ENCODE measurements around the gene APLP2. TPM values are rescaled to one million over a fixed set of nuclear protein-coding genes. Genes with fewer than 3 reads are reported as not detected.

APLP2 gene
- total and polyA plus RNA-seq, 4 experiments from 2014 or later = 33.0 to 65.3 (median 50.3) TPM

DNA sequence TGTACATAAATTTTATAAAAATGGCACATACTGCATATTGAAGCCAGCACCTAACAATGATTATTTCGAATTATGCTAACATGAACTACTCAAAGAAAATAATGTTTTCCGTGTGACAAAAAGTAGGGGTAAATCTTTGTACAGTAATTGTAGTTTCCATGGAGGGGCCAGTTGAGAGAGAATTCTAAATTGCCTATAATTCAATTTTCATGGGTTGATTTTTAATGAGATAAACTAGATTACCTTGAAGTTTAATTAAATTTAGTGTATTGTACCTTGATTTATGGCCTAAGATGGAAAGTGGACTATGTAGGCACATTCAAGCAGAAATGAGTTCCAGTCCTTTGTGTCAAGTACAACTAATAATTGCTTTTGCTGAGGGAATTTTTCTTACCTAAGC, 5.0 kb downstream of the APLP2 start:
- H3K27me3 Mint-ChIP-seq = no peaks in the 10 kb centered on the region
- Histone ChIP-seq H3K9me3 (ENCODE audit: control insufficient read depth in 1 of 2, low read length in 2 of 2) (no peaks in the 10 kb centered on the region), H3K36me3 (ENCODE audit: insufficient read depth, low read length) (no peaks in the 10 kb centered on the region), H3K4me1 (ENCODE audit: insufficient read depth, low read length) (peaks cover 10% of the 10 kb centered on the region), H3K27ac (ENCODE audit: low read depth, low read length) (no peak overlapping the region), H3K27me3 (ENCODE audit: insufficient read depth, low read length) (no peaks in the 10 kb centered on the region), H3K4me3 (ENCODE audit: low read length in 2 of 2) (no peak overlapping the region)
- no peaks in the 10 kb centered on the region for H3K9me3 Mint-ChIP-seq
- ChIA-PET POLR2A (ENCODE audit: partially characterized antibody) (interaction anchor here (1.2 kb wide), 1 partner anchor 71 kb away, joined by 3 read pairs; no protein-coding TSS in a partner anchor), CTCF (ENCODE audit: partially characterized antibody) (no interaction called here)
- intact Hi-C loops (cut with micrococcal nuclease) = no loop called here
- H3K4me1 Mint-ChIP-seq = peaks cover 14 to 31% (median 16%) of the 10 kb centered on the region in 4 donors
- H3K4me3 Mint-ChIP-seq = no peak overlapping the region
- DNase-seq = no peak
- peaks cover 0 to 2% of the 10 kb centered on the region in 2 donors for H3K36me3 Mint-ChIP-seq
- H3K27ac Mint-ChIP-seq = no peak overlapping the region

DNA sequence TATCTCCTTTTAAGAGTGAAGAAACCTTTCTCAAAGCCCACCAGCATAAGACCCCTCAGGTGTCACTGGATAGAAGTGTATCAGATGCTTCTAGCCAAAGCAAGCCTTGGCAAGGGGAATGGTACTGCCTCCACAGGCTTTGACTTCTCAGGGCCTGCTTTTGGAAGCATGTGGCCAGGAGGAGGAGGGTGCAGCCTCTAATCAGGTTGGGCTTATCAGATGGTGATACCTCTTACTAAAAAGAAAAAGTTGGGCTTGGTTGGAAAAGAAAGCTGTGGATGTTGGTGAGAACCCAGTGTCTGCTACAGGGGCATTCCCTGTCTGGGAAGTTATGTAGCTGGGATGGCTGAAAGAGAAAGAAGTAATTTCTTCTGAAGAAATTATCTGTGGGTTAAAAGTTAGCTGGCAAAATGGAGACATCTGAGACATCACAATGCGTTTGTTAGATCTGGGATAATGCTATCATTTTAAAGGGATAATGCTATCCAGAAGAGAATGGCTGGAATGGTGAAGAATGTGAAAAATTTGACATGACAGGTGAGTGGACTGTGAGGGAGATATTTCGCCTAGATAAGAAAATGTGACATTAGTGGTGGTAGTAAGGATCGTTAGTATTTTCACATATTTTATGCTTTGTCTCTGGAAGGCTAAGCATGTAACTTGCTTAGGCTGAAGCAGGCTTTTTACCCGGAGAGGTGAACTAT, 7.2 kb downstream of the APLP2 start:
- POLR2A ChIA-PET (ENCODE audit: partially characterized antibody) = no interaction called here
- intact Hi-C loops (cut with micrococcal nuclease) = no loop called here
- DNase-seq = no peak

DNA sequence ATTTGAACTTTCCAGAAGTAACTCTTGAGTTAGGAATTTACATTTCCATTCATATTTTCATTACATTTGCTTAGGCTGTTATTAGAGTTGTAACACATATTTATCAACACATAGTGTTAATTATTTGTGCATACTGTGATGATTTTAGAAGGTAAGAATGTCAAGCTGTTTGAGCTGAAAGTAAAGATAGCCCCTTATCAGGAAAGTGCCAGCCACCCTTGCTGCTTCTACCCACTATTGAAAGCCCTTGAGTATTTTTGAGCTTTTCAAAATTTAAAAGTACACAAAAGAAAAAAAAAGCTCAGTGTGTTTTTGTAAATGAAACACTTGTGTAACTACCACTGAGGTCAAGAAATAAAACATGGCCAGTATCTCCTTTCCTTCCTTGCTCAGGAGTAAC, 8.0 kb downstream of the APLP2 start:
- Histone ChIP-seq H3K27me3 (ENCODE audit: insufficient read depth, low read length) (no peaks in the 10 kb centered on the region), H3K4me1 (ENCODE audit: insufficient read depth, low read length) (no peaks in the 10 kb centered on the region), H3K27ac (ENCODE audit: low read depth, low read length) (no peak overlapping the region), H3K9me3 (ENCODE audit: control insufficient read depth in 1 of 2, low read length in 2 of 2) (no peaks in the 10 kb centered on the region), H3K4me3 (ENCODE audit: low read length in 2 of 2) (no peak overlapping the region), H3K36me3 (ENCODE audit: insufficient read depth, low read length) (no peaks in the 10 kb centered on the region)
- Mint-ChIP-seq H3K27ac (no peak overlapping the region), H3K9me3 (no peaks in the 10 kb centered on the region), H3K4me3 (no peak overlapping the region), H3K36me3 (peaks cover 0 to 4% of the 10 kb centered on the region in 2 donors), H3K4me1 (peaks cover 0 to 16% (median 7%) of the 10 kb centered on the region in 4 donors), H3K27me3 (no peaks in the 10 kb centered on the region)
- CTCF ChIA-PET (ENCODE audit: partially characterized antibody) = interaction anchor here (1.1 to 2.8 kb wide), 3 partner anchors 54 to 92 kb away, joined by 3 to 18 read pairs (median 5); no protein-coding TSS in a partner anchor
- DNase-seq = no peak
- intact Hi-C loops (cut with micrococcal nuclease) = no loop called here
- POLR2A ChIA-PET (ENCODE audit: partially characterized antibody) = interaction anchor here (1.2 kb wide), 1 partner anchor 75 kb away, joined by 3 read pairs; the partner anchor contains the start of gene PRDM10

More for the DNA sequence above, 7.2 kb downstream of the APLP2 start:
- no peak overlapping the region for H3K4me3 ChIP-seq (ENCODE audit: low read length in 2 of 2)
- Mint-ChIP-seq H3K27me3 (no peaks in the 10 kb centered on the region), H3K9me3 (no peaks in the 10 kb centered on the region), H3K4me3 (no peak overlapping the region), H3K36me3 (no peaks in the 10 kb centered on the region), H3K27ac (no peak overlapping the region), H3K4me1 (peaks cover 5 to 16% (median 9%) of the 10 kb centered on the region in 4 donors)
- H3K27me3 ChIP-seq (ENCODE audit: insufficient read depth, low read length) = no peaks in the 10 kb centered on the region
- no peak overlapping the region for H3K27ac ChIP-seq (ENCODE audit: low read depth, low read length)
- no peaks in the 10 kb centered on the region for H3K4me1 ChIP-seq (ENCODE audit: insufficient read depth, low read length)
- no peaks in the 10 kb centered on the region for H3K36me3 ChIP-seq (ENCODE audit: insufficient read depth, low read length)
- CTCF ChIA-PET (ENCODE audit: partially characterized antibody) = interaction anchor here (1.1 to 2.8 kb wide), 4 partner anchors 55 to 310 kb away, joined by 3 to 18 read pairs (median 4); no protein-coding TSS in a partner anchor
- no peaks in the 10 kb centered on the region for H3K9me3 ChIP-seq (ENCODE audit: control insufficient read depth in 1 of 2, low read length in 2 of 2)

DNA sequence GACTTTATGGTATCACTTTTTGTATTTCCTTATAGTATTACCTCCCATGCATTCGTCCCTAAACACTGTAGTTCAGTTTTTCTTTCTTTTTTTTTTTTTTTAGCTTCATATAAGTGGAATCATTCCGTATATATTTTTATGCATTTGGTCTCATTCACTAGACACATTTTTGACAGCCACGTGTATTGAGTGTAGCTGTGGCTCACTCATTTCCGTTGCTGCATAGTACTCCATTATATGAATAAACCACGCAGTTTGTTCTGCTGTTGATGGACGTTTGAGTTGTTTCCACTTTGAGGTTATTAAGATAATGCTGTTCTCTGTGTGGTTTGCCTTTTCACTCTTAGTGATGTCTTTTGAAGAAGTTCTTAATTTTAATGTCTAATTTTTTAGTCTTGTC, 8.4 kb downstream of the APLP2 start:
- POLR2A ChIA-PET (ENCODE audit: partially characterized antibody) = interaction anchor here (1.2 kb wide), 1 partner anchor 75 kb away, joined by 3 read pairs; the partner anchor contains the start of gene PRDM10
- H3K9me3 Mint-ChIP-seq = no peaks in the 10 kb centered on the region
- CTCF ChIA-PET (ENCODE audit: partially characterized antibody) = interaction anchor here (1.1 to 2.8 kb wide), 3 partner anchors 54 to 93 kb away, joined by 3 to 18 read pairs (median 5); no protein-coding TSS in a partner anchor
- peaks cover 0 to 5% of the 10 kb centered on the region in 2 donors for H3K36me3 Mint-ChIP-seq
- no peaks in the 10 kb centered on the region for H3K27me3 Mint-ChIP-seq
- no peaks in the 10 kb centered on the region for H3K36me3 ChIP-seq (ENCODE audit: insufficient read depth, low read length)
- H3K4me3 Mint-ChIP-seq = no peak overlapping the region
- no peak for DNase-seq
- H3K27me3 ChIP-seq (ENCODE audit: insufficient read depth, low read length) = no peaks in the 10 kb centered on the region
- H3K4me3 ChIP-seq (ENCODE audit: low read length in 2 of 2) = no peak overlapping the region
- peaks cover 0 to 16% (median 8%) of the 10 kb centered on the region in 4 donors for H3K4me1 Mint-ChIP-seq
- H3K27ac ChIP-seq (ENCODE audit: low read depth, low read length) = no peak overlapping the region
- no peaks in the 10 kb centered on the region for H3K9me3 ChIP-seq (ENCODE audit: control insufficient read depth in 1 of 2, low read length in 2 of 2)
- intact Hi-C loops (cut with micrococcal nuclease) = no loop called here
- H3K27ac Mint-ChIP-seq = no peak overlapping the region
- no peaks in the 10 kb centered on the region for H3K4me1 ChIP-seq (ENCODE audit: insufficient read depth, low read length)

DNA sequence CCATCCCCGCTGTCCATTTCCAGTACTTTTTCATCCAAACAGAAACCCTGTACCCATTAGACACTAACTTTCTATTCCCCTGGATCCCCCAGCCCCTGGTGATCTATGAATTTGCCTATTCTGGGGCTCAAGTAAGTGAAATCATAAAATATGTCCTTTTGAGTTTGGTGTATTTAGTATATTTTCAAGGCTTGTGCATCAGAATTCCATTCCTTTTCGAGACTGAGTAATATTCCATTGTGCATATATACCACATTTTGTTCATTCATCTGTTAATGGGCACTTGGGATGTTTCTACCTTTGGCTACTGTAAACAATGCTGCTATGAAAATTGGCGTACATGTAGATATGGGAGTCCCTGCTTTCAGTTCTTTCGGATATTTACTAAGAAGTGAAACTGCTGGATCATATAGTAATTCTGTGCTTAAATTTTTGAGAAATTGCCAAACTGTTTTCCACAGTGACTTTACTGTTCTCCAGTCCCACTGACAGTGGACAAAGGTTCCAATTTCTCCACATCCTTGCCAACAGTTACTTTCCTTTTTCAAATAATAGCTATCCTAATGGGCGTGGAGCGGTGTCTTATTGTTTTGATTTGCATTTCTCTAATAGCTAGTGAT, 16.1 kb downstream of the APLP2 start:
- H3K4me3 ChIP-seq (ENCODE audit: low read length in 2 of 2) = no peak overlapping the region
- H3K9me3 Mint-ChIP-seq = no peaks in the 10 kb centered on the region
- no peaks in the 10 kb centered on the region for H3K36me3 ChIP-seq (ENCODE audit: insufficient read depth, low read length)
- ChIA-PET CTCF (ENCODE audit: partially characterized antibody) (no interaction called here), POLR2A (ENCODE audit: partially characterized antibody) (no interaction called here)
- H3K4me1 Mint-ChIP-seq = peaks cover 16 to 20% (median 18%) of the 10 kb centered on the region in 4 donors
- H3K36me3 Mint-ChIP-seq = peaks cover 0 to 8% of the 10 kb centered on the region in 2 donors
- H3K4me3 Mint-ChIP-seq = no peak overlapping the region
- DNase-seq = no peak
- H3K4me1 ChIP-seq (ENCODE audit: insufficient read depth, low read length) = peaks cover 9% of the 10 kb centered on the region
- H3K27ac ChIP-seq (ENCODE audit: low read depth, low read length) = no peak overlapping the region
- H3K27me3 Mint-ChIP-seq = no peaks in the 10 kb centered on the region
- no peaks in the 10 kb centered on the region for H3K9me3 ChIP-seq (ENCODE audit: control insufficient read depth in 1 of 2, low read length in 2 of 2)
- intact Hi-C loops (cut with micrococcal nuclease) = no loop called here
- no peak overlapping the region for H3K27ac Mint-ChIP-seq
- no peaks in the 10 kb centered on the region for H3K27me3 ChIP-seq (ENCODE audit: insufficient read depth, low read length)

DNA sequence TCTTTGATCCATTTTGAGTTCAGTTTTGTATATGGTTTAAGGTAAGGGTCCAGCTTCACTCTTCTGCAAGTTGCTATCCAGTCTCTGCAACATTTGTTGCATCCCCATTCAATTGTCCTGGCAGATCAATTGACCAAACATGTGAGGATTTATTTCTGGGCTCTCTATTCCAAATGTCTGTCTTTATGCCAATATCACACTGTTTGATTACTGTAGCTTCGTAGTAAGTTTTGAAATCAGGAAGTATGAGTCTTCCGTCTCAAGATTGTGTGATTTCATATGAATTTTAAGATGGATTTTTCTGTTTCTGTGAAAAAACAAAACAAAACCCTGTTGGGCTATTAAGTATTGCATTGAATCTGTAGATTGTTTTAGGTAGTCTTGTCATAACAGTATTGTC, 17.0 kb downstream of the APLP2 start:
- Mint-ChIP-seq H3K36me3 (peaks cover 0 to 8% of the 10 kb centered on the region in 2 donors), H3K9me3 (no peaks in the 10 kb centered on the region), H3K4me1 (peaks cover 16 to 20% (median 18%) of the 10 kb centered on the region in 4 donors), H3K4me3 (no peak overlapping the region), H3K27ac (no peak overlapping the region), H3K27me3 (no peaks in the 10 kb centered on the region)
- H3K9me3 ChIP-seq (ENCODE audit: control insufficient read depth in 1 of 2, low read length in 2 of 2) = no peaks in the 10 kb centered on the region
- intact Hi-C loops (cut with micrococcal nuclease) = no loop called here
- no peaks in the 10 kb centered on the region for H3K27me3 ChIP-seq (ENCODE audit: insufficient read depth, low read length)
- H3K4me1 ChIP-seq (ENCODE audit: insufficient read depth, low read length) = peaks cover 9% of the 10 kb centered on the region
- ChIA-PET POLR2A (ENCODE audit: partially characterized antibody) (interaction anchor here (1.0 to 1.9 kb wide), 2 partner anchors 16 to 83 kb away, joined by 3 to 7 read pairs; no protein-coding TSS in a partner anchor), CTCF (ENCODE audit: partially characterized antibody) (no interaction called here)
- H3K27ac ChIP-seq (ENCODE audit: low read depth, low read length) = no peak overlapping the region
- no peaks in the 10 kb centered on the region for H3K36me3 ChIP-seq (ENCODE audit: insufficient read depth, low read length)
- DNase-seq = no peak
- no peak overlapping the region for H3K4me3 ChIP-seq (ENCODE audit: low read length in 2 of 2)

DNA sequence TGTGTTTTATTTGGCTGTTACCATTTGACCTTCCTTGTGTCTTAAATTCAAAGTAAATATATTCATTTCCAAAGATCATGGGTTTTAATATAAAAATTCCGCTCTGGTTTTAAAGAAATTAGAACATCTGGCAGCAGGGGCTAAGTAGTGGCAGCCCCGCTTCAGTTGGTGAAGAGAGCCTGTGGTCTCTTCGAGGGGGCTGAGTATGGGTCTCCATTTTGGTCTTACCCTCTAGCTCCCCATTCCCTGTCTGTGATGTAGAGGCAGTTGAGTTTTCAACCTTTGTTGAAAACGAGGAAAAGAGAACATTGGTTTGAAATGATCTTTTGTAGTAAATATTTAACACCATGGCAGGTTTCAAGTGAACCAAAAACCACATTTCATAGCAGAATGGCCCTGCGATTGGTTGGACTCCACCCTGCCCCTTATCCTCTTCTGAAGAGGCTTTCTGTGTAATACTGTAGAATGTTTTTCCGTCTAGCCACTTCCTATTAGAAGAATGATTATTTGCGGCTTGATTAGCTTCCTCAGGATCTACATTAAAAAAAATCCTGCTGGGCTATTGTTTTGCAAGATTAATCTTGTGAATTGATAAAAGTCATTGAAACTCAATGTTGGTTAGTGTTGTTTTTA, 17.7 kb downstream of the APLP2 start:
- POLR2A ChIA-PET (ENCODE audit: partially characterized antibody) = interaction anchor here (1.0 to 1.9 kb wide), 2 partner anchors 16 to 83 kb away, joined by 3 to 7 read pairs; no protein-coding TSS in a partner anchor

More for the DNA sequence above, 17.7 kb downstream of the APLP2 start:
- DNase-seq = no peak
- intact Hi-C loops (cut with micrococcal nuclease) = no loop called here
- Mint-ChIP-seq H3K27me3 (no peaks in the 10 kb centered on the region), H3K9me3 (no peaks in the 10 kb centered on the region), H3K36me3 (peaks cover 0 to 7% of the 10 kb centered on the region in 2 donors), H3K4me1 (peaks cover 16 to 20% (median 18%) of the 10 kb centered on the region in 4 donors), H3K27ac (peak overlapping the region in 1 of 7 donors; percentile 15), H3K4me3 (peak overlapping the region in 2 of 8 donors; percentile 4 to 42)
- peaks cover 9% of the 10 kb centered on the region for H3K4me1 ChIP-seq (ENCODE audit: insufficient read depth, low read length)
- H3K27me3 ChIP-seq (ENCODE audit: insufficient read depth, low read length) = no peaks in the 10 kb centered on the region
- no peak overlapping the region for H3K4me3 ChIP-seq (ENCODE audit: low read length in 2 of 2)
- no peaks in the 10 kb centered on the region for H3K9me3 ChIP-seq (ENCODE audit: control insufficient read depth in 1 of 2, low read length in 2 of 2)
- H3K36me3 ChIP-seq (ENCODE audit: insufficient read depth, low read length) = no peaks in the 10 kb centered on the region
- no peak overlapping the region for H3K27ac ChIP-seq (ENCODE audit: low read depth, low read length)
- CTCF ChIA-PET (ENCODE audit: partially characterized antibody) = no interaction called here
